Erythroblast (primary cell): Measurements from ENCODE around the gene KLF7.

ENCODE experiments used
- GATA1 ChIP-seq: IDR thresholded peaks from 2 replicates; pipeline ENCODE4 v1.6.1; 2011; ENCODE audit warnings: low read depth, mild to moderate bottlenecking, control low read depth, low read length, moderate library complexity
- POLR2A ChIP-seq: IDR thresholded peaks from 2 replicates; pipeline ENCODE4 v1.6.1; 2011; ENCODE audit warnings: mild to moderate bottlenecking, low read length

DNA sequence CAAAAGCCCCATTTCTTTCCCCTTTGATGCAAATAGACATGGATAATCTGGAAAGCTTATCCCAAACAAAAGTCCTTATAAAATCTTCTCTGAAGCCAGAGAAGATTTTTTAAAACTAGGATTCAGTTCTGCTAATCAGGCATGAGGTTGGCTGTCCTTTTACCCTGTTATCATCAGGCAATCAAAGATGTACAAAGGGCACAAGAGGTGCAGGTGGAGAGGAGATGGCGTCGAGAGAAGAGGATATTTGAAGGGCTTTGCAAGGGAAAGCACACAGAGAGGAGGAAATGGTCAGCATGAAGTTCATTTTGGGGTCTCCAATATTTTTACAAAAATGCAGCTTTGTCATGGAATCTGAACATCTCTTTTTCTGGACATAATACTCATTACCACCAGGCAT lies 88.5 kb downstream of the KLF7 start:
- TF ChIP-seq POLR2A (no peak), GATA1 (no peak)
